Cardiac muscle cell (in vitro differentiated cells and primary cell): ENCODE measurements around the gene DGKA. TPM values are rescaled to one million over a fixed set of nuclear protein-coding genes. Genes with fewer than 3 reads are reported as not detected.
"Not testable (repeated sequence)": the region's sequence is repeated elsewhere in the genome, so short reads cannot be mapped to it uniquely, and the experiment has no call there.

Experiments used
- DNase-seq, 2 donors: peaks; one replicate each; pipeline versions ENCODE4 v3.0.0 to v3.0.0-alpha.2; 2010 to 2017; ENCODE audit warnings: low read depth in 1 of 2, low spot score in 1 of 2
- H3K27ac ChIP-seq: fragments of 200-600 bp; sonication (generic); 2 replicates; pipeline ENCODE4 v1.5.1; 2016
- H3K27me3 ChIP-seq: fragments of 200-600 bp; sonication (generic); 2 replicates; pipeline ENCODE4 v1.6.0; 2016; ENCODE audit warnings: control low read depth
- H3K36me3 ChIP-seq: fragments of 200-600 bp; sonication (generic); 2 replicates; pipeline ENCODE4 v1.5.1; 2016; ENCODE audit warnings: control low read depth
- H3K4me1 ChIP-seq: fragments of 200-600 bp; sonication (generic); 2 replicates; pipeline ENCODE4 v1.8.1; 2017; ENCODE audit warnings: low read depth, mild to moderate bottlenecking, mixed run types
- H3K4me3 ChIP-seq: fragments of 200-600 bp; sonication (generic); 2 replicates; pipeline ENCODE4 v1.5.1; 2016; ENCODE audit warnings: mild to moderate bottlenecking
- H3K9me3 ChIP-seq: fragments of 200-600 bp; sonication (generic); 2 replicates; pipeline ENCODE4 v1.5.1; 2017; ENCODE audit warnings: low read depth, mild to moderate bottlenecking, control low read depth
- CTCF ChIP-seq: IDR thresholded peaks from 2 replicates; pipeline ENCODE4 v1.5.1; 2012; ENCODE audit warnings: low read depth, mild to moderate bottlenecking, low read length
- polyA plus RNA-seq: library from polyadenylated mRNA; unstranded; fragments of >200 nt; fragmentation: Nextera tagmentation; extraction: Ambion mirVana; gene quantifications from 2 replicates; pipeline ENCODE4 v1.2.1, GENCODE V29; 2016
- total RNA-seq: library from RNA; depleted of rRNA; stranded (reverse); fragments of >200 nt; gene quantifications from 2 replicates; pipeline ENCODE4 v1.2.3, GENCODE V29; 2016

Gene DGKA
- total and polyA plus RNA-seq, 2 experiments from 2014 or later: 28.6 to 34.4 TPM

- Histone ChIP-seq H3K27ac (peak overlapping the region; percentile 75), H3K9me3 (no peaks in the 10 kb centered on the region), H3K4me3 (peak overlapping the region; percentile 43), H3K27me3 (no peaks in the 10 kb centered on the region), H3K36me3 (peaks cover 26% of the 10 kb centered on the region), H3K4me1 (peaks cover 6% of the 10 kb centered on the region)
- DNase-seq: peak; percentile 71 to 79
- peak; percentile 83 for TF ChIP-seq CTCF
Measured at GRCh38 chr12:55996201-55996714, 65.3 kb downstream of the DGKA start.

GRCh38 chr12:55996715-55997534, 66.0 kb downstream of the DGKA start, which contains the start of gene SUOX:
SUOX (plus strand) TSS chr12:55997276; CDS start chr12:56002222, 4,946 bp downstream.
- TF ChIP-seq CTCF: no peak
- Histone ChIP-seq H3K36me3 (peaks cover 21% of the 10 kb centered on the region), H3K4me1 (peaks cover 6% of the 10 kb centered on the region), H3K4me3 (peak within 1 kb of the TSS; percentile 43), H3K27ac (peak within 1 kb of the TSS; percentile 75), H3K27me3 (no peaks in the 10 kb centered on the region), H3K9me3 (no peaks in the 10 kb centered on the region)
- peak; percentile 97 to 99 for DNase-seq

- peaks cover 19% of the 10 kb centered on the region for H3K36me3 ChIP-seq
- H3K9me3 ChIP-seq: no peaks in the 10 kb centered on the region
- peak overlapping the region; percentile 52 for H3K27ac ChIP-seq
- no peak for TF ChIP-seq CTCF
- no peaks in the 10 kb centered on the region for H3K27me3 ChIP-seq
- DNase-seq: no peak
- H3K4me3 ChIP-seq: peak overlapping the region; percentile 43
- peaks cover 6% of the 10 kb centered on the region for H3K4me1 ChIP-seq
Measured at GRCh38 chr12:55997535-55997859, 66.5 kb downstream of the DGKA start.

GRCh38 chr12:55999522-55999921, 68.6 kb downstream of the DGKA start:
- H3K4me1 ChIP-seq, H3K27ac ChIP-seq, H3K27me3 ChIP-seq, H3K4me3 ChIP-seq, H3K9me3 ChIP-seq, DNase-seq: not testable (repeated sequence)
- peaks cover 13% of the 10 kb centered on the region for H3K36me3 ChIP-seq

GRCh38 chr12:55999999-56000540, 69.1 kb downstream of the DGKA start:
- H3K4me1 ChIP-seq, H3K4me3 ChIP-seq, H3K9me3 ChIP-seq, H3K27me3 ChIP-seq, H3K27ac ChIP-seq, DNase-seq: not testable (repeated sequence)
- peaks cover 13% of the 10 kb centered on the region for H3K36me3 ChIP-seq

- TF ChIP-seq CTCF: no peak
- H3K27ac ChIP-seq: no peak overlapping the region
- H3K27me3 ChIP-seq: no peaks in the 10 kb centered on the region
- no peak overlapping the region for H3K4me3 ChIP-seq
- DNase-seq: no peak
- H3K9me3 ChIP-seq: no peaks in the 10 kb centered on the region
- peaks cover 6% of the 10 kb centered on the region for H3K4me1 ChIP-seq
- peaks cover 11% of the 10 kb centered on the region for H3K36me3 ChIP-seq
Measured at GRCh38 chr12:56001487-56002100, 70.6 kb downstream of the DGKA start.

GRCh38 chr12:56003376-56003775, 72.4 kb downstream of the DGKA start:
- H3K4me3 ChIP-seq, H3K9me3 ChIP-seq, H3K4me1 ChIP-seq, DNase-seq, H3K27ac ChIP-seq, H3K27me3 ChIP-seq: not testable (repeated sequence)
- H3K36me3 ChIP-seq: peaks cover 11% of the 10 kb centered on the region
